ENCODE results near the gene AKR1A1. TPM values are rescaled to one million over a fixed set of nuclear protein-coding genes. Genes with fewer than 3 reads are reported as not detected.

The AKR1A1 gene
- total and polyA plus RNA-seq, 2 of the 8 experiments (the other 6 are each of a cell fraction or from before 2014, with no cell fraction given): 344 to 435 TPM

- Histone ChIP-seq H3K36me3 (ENCODE audit: control insufficient read depth in 2 of 4, insufficient read depth in 4 of 4, low read length in 3 of 4) (peaks cover 0 to 6% (median 0%) of the 10 kb centered on the region in 4 experiments; a peak in 1 of 8 replicates), H3K18ac (ENCODE audit: extremely low read depth, low read length) (peak overlapping the region; percentile 98), H2BK15ac (ENCODE audit: low read length) (peak overlapping the region; percentile 82), H2AK5ac (ENCODE audit: low read depth, low read length) (peak overlapping the region; percentile 93), H3K4me1 (replicated peaks in 1 of 4; ENCODE audit: control insufficient read depth in 3 of 4, insufficient read depth in 4 of 4, low read length in 3 of 4) (peaks cover 0 to 9% (median 1%) of the 10 kb centered on the region in 4 experiments; a peak in 4 of 7 replicates), H2BK120ac (replicated peaks; ENCODE audit: low read depth, low read length) (no peak overlapping the region), H3K14ac (ENCODE audit: insufficient read length) (no peak overlapping the region), H3K9ac (replicated peaks in 1 of 4; ENCODE audit: extremely low read depth in 1 of 4, low read depth in 3 of 4, low read length in 3 of 4) (peak overlapping the region in 3 of 4 experiments; percentile 89 to 100 (median 100); a peak in 6 of 7 replicates), H3K27me3 (replicated peaks in 1 of 4; ENCODE audit: control insufficient read depth in 3 of 4, extremely low read depth in 1 of 4, insufficient read depth in 3 of 4, low read length in 3 of 4) (no peaks in the 10 kb centered on the region), H4K20me1 (replicated peaks in 1 of 2; ENCODE audit: control insufficient read depth in 1 of 2, insufficient read depth in 2 of 2, low read length in 2 of 2) (peaks cover 24 to 29% of the 10 kb centered on the region in 2 experiments), H3K4ac (replicated peaks; ENCODE audit: insufficient read length, low read depth, low read length) (no peak overlapping the region), H3K23me2 (ENCODE audit: low read depth, low read length) (peaks cover 12% of the 10 kb centered on the region), H3K9me3 (ENCODE audit: insufficient read depth in 2 of 2, low read depth in 1 of 2, low read length in 1 of 2) (no peaks in the 10 kb centered on the region), H3K79me1 (ENCODE audit: low read depth, low read length) (no peaks in the 10 kb centered on the region), H4K8ac (ENCODE audit: extremely low read depth, insufficient read depth, low read length) (peak overlapping the region; percentile 46; the same call in 1 of the 2 replicates), H3K4me2 (ENCODE audit: insufficient read depth in 1 of 2, low read depth in 2 of 2, low read length in 2 of 2) (peak overlapping the region; percentile 89 to 93), H3K23ac (ENCODE audit: insufficient read length) (no peak overlapping the region), H4K91ac (replicated peaks; ENCODE audit: insufficient read length, low read length) (no peak overlapping the region), H3K4me3 (ENCODE audit: extremely low read depth in 1 of 4, insufficient read depth in 2 of 4, low read depth in 3 of 4, low read length in 4 of 4) (peak overlapping the region; percentile 82 to 100 (median 94)), H3K56ac (replicated peaks; ENCODE audit: insufficient read length, low read depth, low read length) (peak overlapping the region; percentile 71), H2BK20ac (ENCODE audit: low read length) (0 out of 2 replicates have a peak overlapping the region, but pooled peaks have one; percentile 96), H3K79me2 (ENCODE audit: control insufficient read depth in 1 of 2, insufficient read depth in 2 of 2, low read length in 2 of 2) (peaks cover 37 to 43% of the 10 kb centered on the region in 2 experiments), H3K27ac (ENCODE audit: low read depth, low read length) (peak overlapping the region; percentile 98; the same call in 1 of the 2 replicates), H2BK5ac (ENCODE audit: low read depth, low read length) (peak overlapping the region; percentile 100), H4K5ac (ENCODE audit: insufficient read length, low read depth, low read length) (peak overlapping the region; percentile 89), H2AFZ (ENCODE audit: low read length) (peak overlapping the region; percentile 95), H2BK12ac (ENCODE audit: low read depth, low read length) (no peak overlapping the region; the same call in 1 of the 2 replicates)
- peak; percentile 89 for FAIRE-seq
- 1% methylated on average over 19 of the region's 19 CpGs; no CpG with 5 or more reads in 1 of the 2 experiments for WGBS, 2 experiments (ENCODE audit: extremely low coverage in 1 of 2, insufficient coverage in 1 of 2, insufficient read length in 1 of 2, insufficient replicate concordance in 2 of 2, low coverage in 1 of 2, low lambda C conversion rate in 2 of 2, missing lambda C conversion rate in 1 of 2)
- ChIA-PET POLR2A (ENCODE audit: partially characterized antibody) (interaction anchor here (0.5 to 13.7 kb wide), 30 partner anchors 8 to 853 kb away, joined by 3 to 181 read pairs (median 6); partner anchors contain the start of genes AKR1A1, CCDC163, CCDC17 and GPBP1L1), CTCF (ENCODE audit: partially characterized antibody) (interaction anchor here (1.4 to 8.2 kb wide), 3 partner anchors 14 to 71 kb away, joined by 3 to 52 read pairs (median 4); no protein-coding TSS in a partner anchor)
- peak; percentile 90 for DNase-seq (ENCODE audit: low read depth in 1 of 2, low spot score in 2 of 2)
- TF ChIP-seq EZH2 (IDR thresholded peaks at IDR 0.05; ENCODE audit: low read depth, low read length, severe bottlenecking): no peak
- TF ChIP-seq FOSL1 (IDR thresholded peaks at IDR 0.05; ENCODE audit: insufficient read depth, low read depth, low read length): no peak
- no peak for TF ChIP-seq SRF (IDR thresholded peaks at IDR 0.05; ENCODE audit: low read depth, low read length)
- TF ChIP-seq EP300 (IDR thresholded peaks at IDR 0.05; ENCODE audit: borderline replicate concordance in 1 of 2, low read depth in 2 of 2, low read length in 2 of 2): no peak
- 0 out of 4 replicates have a peak, but pooled peaks of 1 of the 2 experiments have one; percentile 15 for TF ChIP-seq SIN3A (conservative IDR thresholded peaks at IDR 0.05 in 1 of 2, IDR thresholded peaks at IDR 0.05 in 1 of 2; ENCODE audit: low read depth in 1 of 2, low read length in 2 of 2)
- no peak for TF ChIP-seq RAD21 (IDR thresholded peaks at IDR 0.05 in 1 of 2, conservative IDR thresholded peaks at IDR 0.05 in 1 of 2; ENCODE audit: low read depth in 2 of 2, low read length in 2 of 2)
- TF ChIP-seq RFX5 (IDR thresholded peaks at IDR 0.05; ENCODE audit: borderline replicate concordance, low read depth, low read length): peak; percentile 98
- no peak for TF ChIP-seq TCF12 (IDR thresholded peaks at IDR 0.05; ENCODE audit: low read depth, low read length)
- TF ChIP-seq TAF1 (IDR thresholded peaks at IDR 0.05; ENCODE audit: low read depth, low read length): no peak
- TF ChIP-seq SP1 (IDR thresholded peaks at IDR 0.05; ENCODE audit: low read depth, low read length): peak; percentile 68; the same call in 1 of the 2 replicates
- TF ChIP-seq SIX5 (IDR thresholded peaks at IDR 0.05; ENCODE audit: low read depth, low read length): no peak
- no peak for TF ChIP-seq ASH2L (IDR thresholded peaks at IDR 0.05; ENCODE audit: low read length)
Measured at GRCh38 chr1:45583264-45583665, 32.6 kb downstream of the AKR1A1 start.
